Adrenal gland (tissue), 12 donors: Measurements from ENCODE around the gene KIF26A. TPM values are rescaled to one million over a fixed set of nuclear protein-coding genes. Genes with fewer than 3 reads are reported as not detected.
A peak's percentile ranks its signal among the peaks of the same experiment; 100 is the strongest.

Experiments used
- DNase-seq, 7 donors: peaks; one replicate each; pipeline ENCODE4 v3.0.0-alpha.2; 2019 to 2020
- H3K27ac ChIP-seq, 5 donors: fragments of 200-600 bp; sonication (generic) in 4 of 5; 1 replicate in 3 of 5; 2 replicates in 2 of 5; pipeline versions ENCODE4 v1.5.1 to v1.8.0; 2016 to 2020; ENCODE audit warnings: mild to moderate bottlenecking in 1 of 5
- H3K27me3 ChIP-seq: fragments of 200-600 bp; 2 replicates; pipeline ENCODE4 v1.8.0; 2021
- H3K36me3 ChIP-seq, 2 donors: fragments of 200-600 bp; replicated peaks in 1 of 2; 1 replicate in 1 of 2; 2 replicates in 1 of 2; pipeline versions ENCODE4 v1.5.1 to v1.8.0; 2018 to 2022
- H3K4me1 ChIP-seq, 2 donors: fragments of 200-600 bp; replicated peaks in 1 of 2; 1 replicate in 1 of 2; 2 replicates in 1 of 2; pipeline versions ENCODE4 v1.5.1 to v1.8.0; 2018 to 2021
- H3K4me3 ChIP-seq, 4 donors: fragments of 200-600 bp; sonication (generic) in 3 of 4; one replicate each; pipeline ENCODE4 v1.5.1; 2016 to 2018
- H3K9me3 ChIP-seq, 3 donors: fragments of 200-600 bp; sonication (generic) in 1 of 3; replicated peaks in 1 of 3; 1 replicate in 2 of 3; 2 replicates in 1 of 3; pipeline versions ENCODE4 v1.5.1 to v1.8.0; 2016 to 2021
- POLR2A ChIP-seq, 2 donors: fragments of 450-650 bp; IDR thresholded peaks; one replicate each; pipeline ENCODE4 v1.6.1; 2017; ENCODE audit warnings: antibody characterized with exemption in 2 of 2, mild to moderate bottlenecking in 2 of 2, moderate library complexity in 1 of 2
- WGBS, 4 donors: extraction: QIAGEN DNeasy Blood & Tissue Kit in 2 of 4; methylation state at CpG; one replicate each; pipeline versions ENCODE4 v1.1.5 to v1.1.7; 2013 to 2017; 5-methylcytosine and 5-hydroxymethylcytosine counted together
- intact Hi-C, 2 donors: fragments of 100-400 bp; cut with DNase I; formaldehyde crosslinking; loops; one replicate each; pipeline versions ENCODE4 v1.14.1 to v1.15.0; 2022 to 2023
- polyA plus RNA-seq, 3 donors: library from polyadenylated mRNA; stranded (reverse); fragments of 200-250 nt in 2 of 3; fragments of 350-450 nt in 1 of 3; fragmentation: Illumina TruSeq in 1 of 3; extraction: RNeasy Lipid Tissue Mini Kit (QIAGEN cat#74804) in 1 of 3; gene quantifications; one replicate each; pipeline ENCODE4 v1.2.3, GENCODE V29; 2013 to 2014
- total RNA-seq, 9 donors: library from RNA; depleted of rRNA in 4 of 9; stranded (reverse); fragments of >200 nt in 4 of 9; fragments of 120-200 nt in 1 of 9; fragmentation: NEBNext Ultra II Directional in 1 of 9; extraction: Animal tissue kit (Norgen Biotek cat#: 25700) in 1 of 9; gene quantifications; one replicate each; pipeline versions ENCODE4 v1.1.0 to v1.2.4, GENCODE V29; 2013 to 2023
- TF ChIP-seq, protein P1 (sequence below), 6 experiments: fragments of 450-650 bp in 4 of 6; fragments of 200-600 bp in 2 of 6; sonication (generic) in 1 of 6; IDR thresholded peaks; 1 replicate in 5 of 6; 2 replicates in 1 of 6; pipeline versions ENCODE4 v1.5.1 to v1.8.0; 2016 to 2021; ENCODE audit warnings: antibody characterized with exemption in 6 of 6, mild to moderate bottlenecking in 2 of 6, moderate library complexity in 1 of 6
- donor health status: healthy with polysubstance abuse.
- donor health status: Bipolar disorder and iron deficiency.
- donor health status: DM: yes; HTN: yes; CAD: no.
- donor health status: DM: no; HTN: no; CAD: no.
- donor health status: DM: no; HTN: no; CAD: no.
- donor health status: DM: yes; HTN: yes; CAD: no.

The KIF26A gene
- total and polyA plus RNA-seq, 12 donors, result 0.49 to 23.9 (median 6.5) TPM

DNA sequence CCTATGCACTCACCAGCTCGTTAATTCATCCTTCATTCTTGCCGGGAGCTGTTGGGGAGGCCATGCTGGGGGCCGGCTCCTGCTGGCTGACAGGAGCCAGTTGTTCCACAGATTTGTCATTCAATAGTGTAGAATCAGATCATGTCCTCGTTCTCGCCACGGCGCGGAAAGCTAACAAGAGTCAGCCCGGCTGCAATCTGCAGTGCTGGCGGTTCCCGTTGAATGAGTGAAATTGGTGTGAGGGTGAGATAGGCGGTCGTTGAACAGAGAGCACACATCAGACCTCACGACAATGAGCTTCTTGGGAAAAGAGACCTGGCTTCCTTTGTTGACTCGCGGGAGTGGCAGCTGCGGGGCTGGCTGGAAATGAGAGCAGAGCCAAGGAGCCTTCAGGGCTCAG lies 57.5 kb downstream of the KIF26A start:
- intact Hi-C loops, result no loop called here
- Histone ChIP-seq H3K27me3 (no peaks in the 10 kb centered on the region), H3K4me3 (no peak overlapping the region), H3K27ac (no peak overlapping the region), H3K36me3 (no peaks in the 10 kb centered on the region), H3K9me3 (no peaks in the 10 kb centered on the region), H3K4me1 (no peaks in the 10 kb centered on the region)
- TF ChIP-seq POLR2A (IDR thresholded peaks at IDR 0.05), result no peak
- TF ChIP-seq, protein P1, sequence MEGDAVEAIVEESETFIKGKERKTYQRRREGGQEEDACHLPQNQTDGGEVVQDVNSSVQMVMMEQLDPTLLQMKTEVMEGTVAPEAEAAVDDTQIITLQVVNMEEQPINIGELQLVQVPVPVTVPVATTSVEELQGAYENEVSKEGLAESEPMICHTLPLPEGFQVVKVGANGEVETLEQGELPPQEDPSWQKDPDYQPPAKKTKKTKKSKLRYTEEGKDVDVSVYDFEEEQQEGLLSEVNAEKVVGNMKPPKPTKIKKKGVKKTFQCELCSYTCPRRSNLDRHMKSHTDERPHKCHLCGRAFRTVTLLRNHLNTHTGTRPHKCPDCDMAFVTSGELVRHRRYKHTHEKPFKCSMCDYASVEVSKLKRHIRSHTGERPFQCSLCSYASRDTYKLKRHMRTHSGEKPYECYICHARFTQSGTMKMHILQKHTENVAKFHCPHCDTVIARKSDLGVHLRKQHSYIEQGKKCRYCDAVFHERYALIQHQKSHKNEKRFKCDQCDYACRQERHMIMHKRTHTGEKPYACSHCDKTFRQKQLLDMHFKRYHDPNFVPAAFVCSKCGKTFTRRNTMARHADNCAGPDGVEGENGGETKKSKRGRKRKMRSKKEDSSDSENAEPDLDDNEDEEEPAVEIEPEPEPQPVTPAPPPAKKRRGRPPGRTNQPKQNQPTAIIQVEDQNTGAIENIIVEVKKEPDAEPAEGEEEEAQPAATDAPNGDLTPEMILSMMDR (IDR thresholded peaks at IDR 0.05), result no peak
- WGBS, 4 donors, result 71 to 77% (median 71%) methylated on average over 16 to 17 of the region's 17 CpGs
- no peak for DNase-seq

DNA sequence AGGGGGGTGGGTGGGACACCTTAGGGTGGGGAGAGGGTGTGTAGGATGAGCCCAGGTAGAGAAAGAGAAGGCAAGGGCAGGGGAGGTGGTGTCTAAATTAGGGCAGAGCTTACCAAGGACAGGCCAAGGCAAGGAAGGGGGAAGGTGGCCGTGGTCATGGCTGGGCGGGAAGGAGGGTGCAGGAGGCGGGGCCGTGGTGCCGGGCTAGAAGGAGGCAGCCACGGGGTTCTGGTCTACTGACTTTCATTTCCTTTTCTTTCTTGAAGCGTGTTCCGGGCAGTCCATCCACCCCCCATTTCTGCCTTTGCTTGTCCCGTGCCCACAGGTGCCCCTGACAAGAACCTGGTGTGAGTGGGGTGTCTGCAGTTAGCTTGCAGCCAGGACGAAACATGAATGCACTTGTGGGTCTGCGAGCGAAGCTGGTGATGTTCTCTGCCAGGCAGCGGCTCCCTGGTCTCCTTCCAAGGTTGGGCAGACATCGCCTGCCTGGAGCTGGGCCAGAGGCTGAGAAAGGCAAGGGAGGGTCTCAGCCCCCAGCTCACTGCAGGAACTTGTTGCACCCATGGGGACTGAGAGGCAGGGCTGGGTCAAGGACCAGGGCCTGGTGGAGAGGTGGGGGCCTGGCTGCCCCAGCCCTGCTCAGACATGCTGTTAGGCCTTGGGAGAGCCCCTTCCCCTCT lies 58.2 kb downstream of the KIF26A start:
- Histone ChIP-seq H3K4me3 (no peak overlapping the region), H3K27ac (no peak overlapping the region), H3K4me1 (no peaks in the 10 kb centered on the region), H3K9me3 (no peaks in the 10 kb centered on the region), H3K36me3 (no peaks in the 10 kb centered on the region), H3K27me3 (no peaks in the 10 kb centered on the region)
- 26 to 49% (median 36%) methylated on average over 13 to 14 of the region's 14 CpGs for WGBS, 4 donors
- TF ChIP-seq, protein P1 (IDR thresholded peaks at IDR 0.05), result no peak
- TF ChIP-seq POLR2A (IDR thresholded peaks at IDR 0.05), result no peak
- DNase-seq, result peak in 1 of 7 donors; percentile 18
- intact Hi-C loops, result no loop called here

DNA sequence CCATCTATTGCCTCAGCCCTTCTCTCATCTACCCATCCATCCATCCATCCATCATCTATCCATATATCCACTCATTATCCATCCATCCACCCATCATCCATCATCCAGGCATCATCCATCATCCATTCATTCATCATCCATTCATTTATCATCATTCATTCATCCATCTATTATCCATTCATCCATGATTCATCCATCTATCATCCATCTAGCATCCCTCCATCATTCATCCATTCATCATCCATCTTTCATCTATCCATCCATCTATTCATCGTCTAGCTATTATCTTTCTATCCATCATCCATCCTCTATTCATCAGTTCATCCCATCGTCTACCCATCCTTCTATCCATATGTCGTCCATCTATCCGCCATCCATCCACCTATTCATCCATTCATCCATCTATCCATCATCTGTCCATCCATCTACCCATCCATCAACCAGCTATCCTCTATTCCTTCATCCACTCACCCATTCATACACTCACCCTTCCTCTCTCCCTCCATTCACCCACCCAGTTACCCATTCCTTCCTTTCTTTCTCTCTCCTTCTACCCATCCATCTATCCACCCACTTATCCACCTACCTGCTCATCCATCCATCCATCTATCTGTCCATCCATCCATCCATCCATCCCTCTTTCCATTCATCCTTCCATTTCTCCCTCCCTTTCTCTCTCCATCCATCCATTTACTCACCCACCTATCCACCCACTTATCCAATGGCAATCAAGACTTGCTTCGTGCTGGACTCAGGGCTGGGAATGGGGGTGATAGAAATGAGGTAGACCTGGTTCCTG lies 59.3 kb downstream of the KIF26A start:
- Histone ChIP-seq H3K27ac (no peak overlapping the region), H3K36me3 (no peaks in the 10 kb centered on the region), H3K4me3 (no peak overlapping the region), H3K4me1 (no peaks in the 10 kb centered on the region), H3K27me3 (no peaks in the 10 kb centered on the region), H3K9me3 (no peaks in the 10 kb centered on the region)
- intact Hi-C loops, result no loop called here
- 89 to 93% (median 91%) methylated on average over 5 of the region's 5 CpGs for WGBS, 4 donors
- TF ChIP-seq, protein P1 (IDR thresholded peaks at IDR 0.05), result no peak
- no peak for TF ChIP-seq POLR2A (IDR thresholded peaks at IDR 0.05)
- DNase-seq, result no peak

DNA sequence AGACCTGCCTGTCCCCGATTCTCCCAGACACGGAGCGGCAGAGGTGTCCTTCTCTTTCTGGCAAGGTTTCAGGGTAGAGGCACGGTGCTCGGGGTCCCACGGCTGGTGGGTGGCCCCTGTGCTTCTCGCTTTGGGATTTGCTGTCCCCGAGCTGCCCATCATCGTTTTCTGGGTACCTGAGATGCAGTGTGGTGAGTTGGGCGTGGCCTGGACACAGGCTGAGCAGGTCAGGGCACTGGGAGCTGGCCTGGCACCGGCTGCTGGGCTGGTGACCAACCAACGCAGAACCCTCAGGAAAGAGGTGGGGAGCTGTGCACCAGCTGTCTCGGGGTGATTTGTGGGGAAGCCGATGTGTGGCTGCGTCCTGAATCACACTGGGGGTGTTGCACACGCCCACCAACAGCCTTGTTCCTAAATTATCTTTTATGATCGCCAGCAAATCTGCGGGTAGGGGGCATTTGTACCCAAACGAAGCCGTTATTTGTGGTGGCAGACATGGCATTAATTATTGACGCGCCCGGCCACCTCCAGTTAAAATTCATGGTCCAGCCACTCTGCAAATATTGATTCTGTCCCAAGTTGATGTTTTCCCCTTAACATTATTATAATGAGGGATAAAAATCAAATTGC lies 61.0 kb downstream of the KIF26A start:
- WGBS, 4 donors, result 73 to 81% (median 79%) methylated on average over 15 to 23 of the region's 23 CpGs
- Histone ChIP-seq H3K36me3 (no peaks in the 10 kb centered on the region), H3K9me3 (no peaks in the 10 kb centered on the region), H3K4me3 (no peak overlapping the region), H3K27me3 (no peaks in the 10 kb centered on the region), H3K4me1 (no peaks in the 10 kb centered on the region), H3K27ac (no peak overlapping the region)
- no peak for DNase-seq
- no peak for TF ChIP-seq POLR2A (IDR thresholded peaks at IDR 0.05)
- TF ChIP-seq, protein P1 (IDR thresholded peaks at IDR 0.05), result no peak
- intact Hi-C loops, result no loop called here
